ENCODE results near the gene ELOB. TPM values are rescaled to one million over a fixed set of nuclear protein-coding genes. Genes with fewer than 3 reads are reported as not detected.

The ELOB gene
- total RNA-seq, 1 donor from 2014 or later, result 178 TPM

DNA sequence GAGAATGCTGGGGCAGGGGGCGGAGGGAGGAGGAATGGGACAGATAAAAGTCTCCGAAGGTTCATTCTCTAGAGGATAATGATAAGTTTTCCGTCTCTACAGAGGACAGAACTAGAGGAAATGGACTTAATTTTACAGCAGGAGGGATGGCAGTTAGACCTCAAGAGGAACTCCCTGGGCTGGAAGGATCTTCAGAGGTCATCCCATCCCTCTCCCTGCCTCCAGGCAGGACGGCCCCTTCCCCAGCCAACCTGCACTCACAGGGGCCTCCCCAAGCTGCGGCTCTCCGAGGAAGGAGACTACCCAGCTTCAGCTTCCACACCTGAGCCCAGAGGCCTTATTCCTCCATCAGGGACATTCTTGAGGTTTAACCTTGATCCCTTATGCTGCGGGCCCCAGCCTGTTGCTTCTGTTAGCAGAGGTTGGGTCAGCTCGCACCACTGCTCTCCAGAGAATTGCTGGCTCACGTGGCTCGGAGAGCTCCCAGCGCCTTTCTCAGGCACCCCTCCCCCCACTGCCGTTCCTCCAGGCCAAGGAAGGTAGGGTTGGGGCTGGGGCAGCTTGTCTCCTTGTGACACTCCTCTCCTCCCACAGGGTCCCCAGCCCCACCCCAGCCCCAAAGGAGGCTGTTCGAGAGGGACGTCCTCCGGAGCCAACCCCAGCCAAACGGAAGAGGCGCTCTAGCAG lies 8.5 kb downstream of the ELOB start:
- Histone ChIP-seq H3K9me3 (ENCODE audit: control insufficient read depth in 3 of 3, low read length in 3 of 3) (no peaks in the 10 kb centered on the region), H3K4me3 (ENCODE audit: low read length in 3 of 3) (no peak overlapping the region), H3K36me3 (ENCODE audit: control insufficient read depth in 3 of 3, insufficient read depth in 3 of 3, low read length in 3 of 3) (peaks cover 94 to 98% (median 96%) of the 10 kb centered on the region in 3 donors), H3K4me1 (ENCODE audit: control insufficient read depth in 3 of 3, insufficient read depth in 3 of 3, low read length in 3 of 3) (peaks cover 33 to 38% (median 34%) of the 10 kb centered on the region in 3 donors), H3K9ac (ENCODE audit: low read depth in 1 of 3, low read length in 3 of 3) (no peak overlapping the region), H3K27me3 (ENCODE audit: control insufficient read depth in 3 of 3, insufficient read depth in 3 of 3, low read length in 3 of 3) (no peaks in the 10 kb centered on the region), H3K27ac (ENCODE audit: low read depth, low read length) (no peak overlapping the region)

DNA sequence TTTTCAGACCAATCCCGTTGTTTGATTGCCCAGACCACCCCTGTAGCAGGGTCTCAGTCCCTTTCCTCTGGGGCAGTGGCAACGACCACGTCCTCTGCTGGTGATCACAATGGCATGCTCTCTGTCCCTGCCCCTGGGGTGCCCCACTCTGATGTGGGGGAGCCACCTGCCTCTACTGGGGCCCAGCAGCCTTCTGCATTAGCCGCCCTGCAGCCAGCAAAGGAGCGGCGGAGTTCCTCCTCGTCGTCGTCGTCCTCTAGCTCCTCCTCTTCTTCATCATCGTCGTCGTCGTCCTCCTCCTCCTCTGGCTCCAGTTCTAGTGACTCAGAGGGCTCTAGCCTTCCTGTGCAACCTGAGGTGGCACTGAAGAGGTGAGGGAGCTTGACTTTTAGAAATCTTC lies 9.2 kb downstream of the ELOB start:
- peak overlapping the region in 1 of 3 donors; percentile 22 for H3K4me3 ChIP-seq (ENCODE audit: low read length in 3 of 3)
- peaks cover 32 to 38% (median 33%) of the 10 kb centered on the region in 3 donors for H3K4me1 ChIP-seq (ENCODE audit: control insufficient read depth in 3 of 3, insufficient read depth in 3 of 3, low read length in 3 of 3)
- peaks cover 96 to 98% (median 96%) of the 10 kb centered on the region in 3 donors for H3K36me3 ChIP-seq (ENCODE audit: control insufficient read depth in 3 of 3, insufficient read depth in 3 of 3, low read length in 3 of 3)
- no peaks in the 10 kb centered on the region for H3K27me3 ChIP-seq (ENCODE audit: control insufficient read depth in 3 of 3, insufficient read depth in 3 of 3, low read length in 3 of 3)
- no peak overlapping the region for H3K27ac ChIP-seq (ENCODE audit: low read depth, low read length)
- peak overlapping the region in 1 of 3 donors; percentile 64 for H3K9ac ChIP-seq (ENCODE audit: low read depth in 1 of 3, low read length in 3 of 3)
- no peaks in the 10 kb centered on the region for H3K9me3 ChIP-seq (ENCODE audit: control insufficient read depth in 3 of 3, low read length in 3 of 3)

DNA sequence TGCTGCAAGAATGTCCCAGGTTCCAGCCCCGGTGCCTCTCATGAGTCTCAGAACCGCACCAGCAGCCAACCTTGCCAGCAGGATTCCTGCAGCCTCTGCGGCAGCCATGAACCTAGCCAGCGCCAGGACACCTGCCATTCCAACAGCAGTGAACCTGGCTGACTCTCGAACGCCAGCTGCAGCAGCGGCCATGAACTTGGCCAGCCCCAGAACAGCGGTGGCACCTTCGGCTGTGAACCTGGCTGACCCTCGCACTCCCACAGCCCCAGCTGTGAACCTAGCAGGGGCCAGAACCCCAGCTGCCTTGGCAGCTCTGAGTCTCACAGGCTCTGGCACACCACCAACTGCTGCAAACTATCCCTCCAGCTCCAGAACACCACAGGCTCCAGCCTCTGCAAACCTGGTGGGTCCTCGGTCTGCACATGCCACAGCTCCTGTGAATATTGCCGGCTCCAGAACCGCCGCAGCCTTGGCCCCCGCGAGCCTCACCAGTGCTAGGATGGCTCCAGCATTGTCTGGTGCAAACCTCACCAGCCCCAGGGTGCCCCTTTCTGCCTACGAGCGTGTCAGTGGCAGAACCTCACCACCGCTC lies 9.8 kb downstream of the ELOB start:
- Histone ChIP-seq H3K4me3 (ENCODE audit: low read length in 3 of 3) (no peak overlapping the region), H3K9me3 (ENCODE audit: control insufficient read depth in 3 of 3, low read length in 3 of 3) (no peaks in the 10 kb centered on the region), H3K36me3 (ENCODE audit: control insufficient read depth in 3 of 3, insufficient read depth in 3 of 3, low read length in 3 of 3) (peaks cover 99 to 100% (median 100%) of the 10 kb centered on the region in 3 donors), H3K27ac (ENCODE audit: low read depth, low read length) (no peak overlapping the region), H3K9ac (ENCODE audit: low read depth in 1 of 3, low read length in 3 of 3) (peak overlapping the region in 1 of 3 donors; percentile 64), H3K4me1 (ENCODE audit: control insufficient read depth in 3 of 3, insufficient read depth in 3 of 3, low read length in 3 of 3) (peaks cover 32 to 38% (median 33%) of the 10 kb centered on the region in 3 donors), H3K27me3 (ENCODE audit: control insufficient read depth in 3 of 3, insufficient read depth in 3 of 3, low read length in 3 of 3) (no peaks in the 10 kb centered on the region)

DNA sequence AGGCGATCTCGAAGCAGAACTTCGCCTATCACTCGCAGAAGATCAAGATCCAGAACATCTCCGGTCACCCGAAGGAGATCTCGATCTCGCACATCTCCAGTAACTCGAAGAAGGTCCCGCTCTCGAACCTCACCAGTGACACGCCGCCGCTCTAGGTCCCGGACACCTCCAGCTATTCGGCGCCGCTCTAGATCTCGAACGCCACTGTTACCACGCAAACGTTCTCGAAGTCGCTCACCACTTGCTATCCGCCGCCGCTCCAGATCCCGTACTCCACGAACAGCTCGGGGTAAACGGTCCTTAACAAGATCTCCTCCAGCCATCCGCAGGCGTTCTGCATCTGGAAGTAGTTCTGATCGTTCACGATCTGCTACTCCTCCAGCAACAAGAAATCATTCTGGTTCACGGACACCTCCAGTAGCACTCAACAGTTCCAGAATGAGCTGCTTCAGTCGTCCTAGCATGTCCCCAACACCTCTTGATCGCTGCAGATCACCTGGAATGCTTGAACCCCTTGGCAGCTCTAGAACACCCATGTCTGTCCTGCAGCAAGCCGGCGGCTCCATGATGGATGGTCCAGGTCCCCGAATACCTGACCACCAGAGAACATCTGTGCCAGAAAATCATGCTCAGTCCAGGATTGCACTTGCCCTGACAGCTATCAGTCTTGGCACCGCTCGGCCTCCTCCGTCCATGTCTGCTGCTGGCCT lies 10.5 kb downstream of the ELOB start:
- H3K27me3 ChIP-seq (ENCODE audit: control insufficient read depth in 3 of 3, insufficient read depth in 3 of 3, low read length in 3 of 3), result no peaks in the 10 kb centered on the region
- peaks cover 99 to 100% (median 100%) of the 10 kb centered on the region in 3 donors for H3K36me3 ChIP-seq (ENCODE audit: control insufficient read depth in 3 of 3, insufficient read depth in 3 of 3, low read length in 3 of 3)
- H3K9me3 ChIP-seq (ENCODE audit: control insufficient read depth in 3 of 3, low read length in 3 of 3), result no peaks in the 10 kb centered on the region
- peaks cover 30 to 36% (median 31%) of the 10 kb centered on the region in 3 donors for H3K4me1 ChIP-seq (ENCODE audit: control insufficient read depth in 3 of 3, insufficient read depth in 3 of 3, low read length in 3 of 3)
- no peak overlapping the region for H3K9ac ChIP-seq (ENCODE audit: low read depth in 1 of 3, low read length in 3 of 3)
- H3K27ac ChIP-seq (ENCODE audit: low read depth, low read length), result no peak overlapping the region
- no peak overlapping the region for H3K4me3 ChIP-seq (ENCODE audit: low read length in 3 of 3)

DNA sequence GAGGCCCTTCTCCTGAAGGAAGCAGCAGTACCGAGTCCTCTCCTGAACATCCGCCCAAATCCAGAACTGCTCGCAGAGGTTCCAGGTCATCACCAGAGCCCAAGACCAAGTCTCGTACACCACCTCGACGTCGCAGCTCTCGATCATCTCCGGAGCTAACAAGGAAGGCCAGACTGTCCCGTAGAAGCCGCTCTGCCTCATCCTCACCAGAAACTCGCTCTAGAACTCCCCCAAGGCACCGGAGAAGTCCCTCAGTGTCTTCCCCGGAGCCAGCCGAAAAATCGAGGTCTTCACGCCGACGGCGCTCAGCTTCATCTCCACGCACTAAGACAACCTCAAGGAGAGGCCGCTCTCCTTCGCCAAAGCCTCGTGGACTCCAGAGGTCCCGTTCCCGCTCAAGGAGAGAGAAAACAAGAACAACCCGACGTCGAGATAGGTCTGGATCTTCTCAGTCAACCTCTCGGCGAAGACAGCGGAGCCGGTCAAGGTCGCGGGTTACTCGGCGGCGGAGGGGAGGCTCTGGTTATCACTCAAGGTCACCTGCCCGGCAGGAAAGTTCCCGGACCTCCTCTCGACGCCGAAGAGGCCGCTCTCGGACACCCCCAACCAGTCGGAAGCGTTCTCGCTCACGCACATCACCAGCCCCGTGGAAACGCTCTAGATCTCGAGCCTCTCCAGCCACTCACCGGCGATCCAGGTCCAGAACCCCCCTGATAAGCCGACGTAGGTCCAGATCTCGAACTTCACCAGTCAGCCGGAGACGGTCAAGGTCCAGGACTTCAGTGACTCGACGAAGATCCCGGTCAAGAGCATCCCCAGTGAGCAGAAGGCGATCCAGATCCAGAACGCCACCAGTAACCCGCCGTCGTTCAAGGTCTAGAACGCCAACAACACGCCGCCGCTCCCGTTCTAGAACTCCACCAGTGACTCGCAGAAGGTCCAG lies 11.3 kb downstream of the ELOB start:
- Histone ChIP-seq H3K9me3 (ENCODE audit: control insufficient read depth in 3 of 3, low read length in 3 of 3) (no peaks in the 10 kb centered on the region), H3K9ac (ENCODE audit: low read depth in 1 of 3, low read length in 3 of 3) (no peak overlapping the region), H3K27ac (ENCODE audit: low read depth, low read length) (no peak overlapping the region)

DNA sequence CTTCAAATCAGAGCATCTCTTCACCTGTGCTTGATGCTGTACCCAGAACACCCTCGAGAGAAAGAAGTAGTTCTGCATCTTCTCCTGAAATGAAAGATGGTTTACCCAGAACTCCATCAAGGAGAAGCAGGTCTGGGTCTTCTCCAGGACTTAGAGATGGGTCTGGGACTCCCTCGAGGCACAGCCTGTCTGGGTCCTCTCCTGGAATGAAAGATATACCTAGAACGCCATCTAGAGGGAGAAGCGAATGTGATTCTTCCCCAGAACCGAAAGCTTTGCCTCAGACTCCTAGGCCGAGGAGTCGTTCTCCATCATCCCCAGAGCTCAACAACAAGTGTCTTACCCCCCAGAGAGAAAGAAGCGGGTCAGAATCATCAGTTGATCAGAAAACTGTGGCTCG lies 12.4 kb downstream of the ELOB start:
- H3K9ac ChIP-seq (ENCODE audit: low read depth in 1 of 3, low read length in 3 of 3), result no peak overlapping the region
- H3K9me3 ChIP-seq (ENCODE audit: control insufficient read depth in 3 of 3, low read length in 3 of 3), result no peaks in the 10 kb centered on the region
- no peaks in the 10 kb centered on the region for H3K27me3 ChIP-seq (ENCODE audit: control insufficient read depth in 3 of 3, insufficient read depth in 3 of 3, low read length in 3 of 3)
- no peak overlapping the region for H3K4me3 ChIP-seq (ENCODE audit: low read length in 3 of 3)
- peaks cover 24 to 29% (median 28%) of the 10 kb centered on the region in 3 donors for H3K4me1 ChIP-seq (ENCODE audit: control insufficient read depth in 3 of 3, insufficient read depth in 3 of 3, low read length in 3 of 3)
- H3K36me3 ChIP-seq (ENCODE audit: control insufficient read depth in 3 of 3, insufficient read depth in 3 of 3, low read length in 3 of 3), result peaks cover 94 to 100% (median 100%) of the 10 kb centered on the region in 3 donors
- no peak overlapping the region for H3K27ac ChIP-seq (ENCODE audit: low read depth, low read length)

More for the DNA sequence above, 11.3 kb downstream of the ELOB start:
- no peaks in the 10 kb centered on the region for H3K27me3 ChIP-seq (ENCODE audit: control insufficient read depth in 3 of 3, insufficient read depth in 3 of 3, low read length in 3 of 3)
- H3K36me3 ChIP-seq (ENCODE audit: control insufficient read depth in 3 of 3, insufficient read depth in 3 of 3, low read length in 3 of 3), result peaks cover 95 to 100% (median 100%) of the 10 kb centered on the region in 3 donors
- no peak overlapping the region for H3K4me3 ChIP-seq (ENCODE audit: low read length in 3 of 3)
- H3K4me1 ChIP-seq (ENCODE audit: control insufficient read depth in 3 of 3, insufficient read depth in 3 of 3, low read length in 3 of 3), result peaks cover 28 to 32% (median 30%) of the 10 kb centered on the region in 3 donors

DNA sequence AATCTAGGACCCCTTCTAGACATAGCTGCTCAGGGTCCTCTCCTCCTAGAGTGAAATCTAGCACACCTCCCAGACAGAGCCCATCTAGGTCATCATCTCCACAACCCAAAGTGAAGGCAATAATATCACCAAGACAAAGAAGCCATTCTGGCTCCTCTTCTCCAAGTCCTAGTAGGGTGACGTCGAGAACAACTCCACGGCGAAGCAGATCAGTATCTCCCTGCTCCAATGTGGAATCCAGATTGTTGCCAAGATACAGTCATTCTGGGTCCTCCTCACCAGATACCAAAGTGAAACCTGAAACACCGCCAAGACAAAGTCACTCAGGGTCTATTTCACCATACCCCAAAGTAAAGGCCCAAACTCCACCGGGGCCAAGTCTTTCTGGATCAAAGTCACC lies 13.9 kb downstream of the ELOB start:
- Histone ChIP-seq H3K36me3 (ENCODE audit: control insufficient read depth in 3 of 3, insufficient read depth in 3 of 3, low read length in 3 of 3) (peaks cover 90 to 100% (median 100%) of the 10 kb centered on the region in 3 donors), H3K4me1 (ENCODE audit: control insufficient read depth in 3 of 3, insufficient read depth in 3 of 3, low read length in 3 of 3) (peaks cover 14 to 16% (median 14%) of the 10 kb centered on the region in 3 donors), H3K4me3 (ENCODE audit: low read length in 3 of 3) (no peak overlapping the region), H3K9ac (ENCODE audit: low read depth in 1 of 3, low read length in 3 of 3) (no peak overlapping the region), H3K9me3 (ENCODE audit: control insufficient read depth in 3 of 3, low read length in 3 of 3) (no peaks in the 10 kb centered on the region), H3K27ac (ENCODE audit: low read depth, low read length) (no peak overlapping the region), H3K27me3 (ENCODE audit: control insufficient read depth in 3 of 3, insufficient read depth in 3 of 3, low read length in 3 of 3) (no peaks in the 10 kb centered on the region)

DNA sequence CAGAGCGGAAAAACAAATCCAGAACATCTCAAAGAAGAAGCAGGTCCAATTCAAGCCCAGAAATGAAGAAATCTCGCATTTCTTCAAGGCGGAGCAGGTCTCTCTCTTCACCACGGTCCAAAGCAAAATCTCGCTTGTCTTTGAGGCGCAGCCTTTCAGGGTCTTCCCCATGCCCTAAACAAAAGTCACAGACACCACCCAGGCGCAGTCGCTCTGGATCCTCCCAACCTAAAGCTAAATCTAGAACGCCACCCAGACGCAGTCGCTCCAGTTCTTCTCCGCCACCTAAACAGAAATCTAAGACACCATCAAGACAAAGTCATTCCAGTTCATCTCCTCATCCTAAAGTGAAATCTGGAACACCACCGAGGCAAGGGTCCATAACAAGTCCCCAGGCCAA lies 14.4 kb downstream of the ELOB start:
- no peak overlapping the region for H3K27ac ChIP-seq (ENCODE audit: low read depth, low read length)
- peaks cover 90 to 100% (median 99%) of the 10 kb centered on the region in 3 donors for H3K36me3 ChIP-seq (ENCODE audit: control insufficient read depth in 3 of 3, insufficient read depth in 3 of 3, low read length in 3 of 3)
- no peak overlapping the region for H3K9ac ChIP-seq (ENCODE audit: low read depth in 1 of 3, low read length in 3 of 3)
- no peak overlapping the region for H3K4me3 ChIP-seq (ENCODE audit: low read length in 3 of 3)
- H3K4me1 ChIP-seq (ENCODE audit: control insufficient read depth in 3 of 3, insufficient read depth in 3 of 3, low read length in 3 of 3), result peaks cover 10 to 14% (median 11%) of the 10 kb centered on the region in 3 donors
- no peaks in the 10 kb centered on the region for H3K27me3 ChIP-seq (ENCODE audit: control insufficient read depth in 3 of 3, insufficient read depth in 3 of 3, low read length in 3 of 3)
- no peaks in the 10 kb centered on the region for H3K9me3 ChIP-seq (ENCODE audit: control insufficient read depth in 3 of 3, low read length in 3 of 3)

DNA sequence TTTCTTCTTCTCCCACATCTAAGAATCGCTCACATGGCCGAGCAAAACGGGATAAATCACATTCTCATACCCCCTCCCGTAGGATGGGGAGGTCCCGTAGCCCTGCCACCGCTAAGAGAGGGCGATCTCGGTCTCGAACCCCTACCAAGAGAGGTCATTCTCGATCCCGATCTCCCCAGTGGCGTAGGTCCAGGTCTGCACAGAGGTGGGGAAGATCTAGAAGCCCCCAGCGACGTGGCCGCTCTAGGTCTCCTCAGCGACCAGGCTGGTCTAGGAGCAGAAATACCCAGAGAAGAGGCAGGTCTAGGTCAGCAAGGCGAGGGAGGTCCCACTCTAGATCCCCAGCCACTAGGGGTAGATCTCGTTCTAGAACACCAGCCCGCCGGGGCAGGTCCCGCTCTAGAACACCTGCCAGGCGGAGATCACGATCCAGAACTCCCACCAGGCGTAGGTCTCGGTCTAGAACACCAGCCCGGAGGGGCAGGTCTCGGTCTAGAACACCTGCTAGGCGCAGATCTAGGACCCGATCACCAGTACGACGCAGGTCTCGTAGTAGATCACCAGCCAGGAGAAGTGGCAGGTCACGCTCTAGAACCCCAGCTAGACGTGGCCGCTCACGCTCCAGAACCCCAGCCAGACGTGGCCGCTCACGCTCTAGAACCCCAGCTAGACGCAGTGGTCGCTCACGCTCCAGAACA lies 15.0 kb downstream of the ELOB start:
- no peak overlapping the region for H3K4me3 ChIP-seq (ENCODE audit: low read length in 3 of 3)
- no peak overlapping the region for H3K9ac ChIP-seq (ENCODE audit: low read depth in 1 of 3, low read length in 3 of 3)
- no peaks in the 10 kb centered on the region for H3K9me3 ChIP-seq (ENCODE audit: control insufficient read depth in 3 of 3, low read length in 3 of 3)
- H3K27me3 ChIP-seq (ENCODE audit: control insufficient read depth in 3 of 3, insufficient read depth in 3 of 3, low read length in 3 of 3), result no peaks in the 10 kb centered on the region
- peaks cover 89 to 98% (median 97%) of the 10 kb centered on the region in 3 donors for H3K36me3 ChIP-seq (ENCODE audit: control insufficient read depth in 3 of 3, insufficient read depth in 3 of 3, low read length in 3 of 3)
- H3K27ac ChIP-seq (ENCODE audit: low read depth, low read length), result no peak overlapping the region
- peaks cover 10 to 12% (median 10%) of the 10 kb centered on the region in 3 donors for H3K4me1 ChIP-seq (ENCODE audit: control insufficient read depth in 3 of 3, insufficient read depth in 3 of 3, low read length in 3 of 3)

Measured in skeletal muscle tissue (tissue), 4 donors.